GM21390 (cell line): Measurements from ENCODE around the gene PAQR7.
"Not testable (repeated sequence)": the region's sequence is repeated elsewhere in the genome, so short reads cannot be mapped to it uniquely, and the experiment has no call there.

Source experiments
- ATAC-seq: cut with Tn5 transposase; IDR thresholded peaks from one replicate; pipeline ENCODE4 v1.9.1; 2021; ENCODE audit not compliant: unreplicated experiment

Gene PAQR7

GRCh38 chr1:25847929-25848328 lies 27.6 kb downstream of the PAQR7 start:
- no peak for ATAC-seq

- no peak for ATAC-seq
Observed at GRCh38 chr1:25845664-25846063, 29.8 kb downstream of the PAQR7 start.

GRCh38 chr1:25844536-25845337 lies 30.8 kb downstream of the PAQR7 start:
- ATAC-seq: no peak

GRCh38 chr1:25843483-25843882 lies 32.0 kb downstream of the PAQR7 start:
- ATAC-seq: no peak

- ATAC-seq: not testable (repeated sequence)
Observed at GRCh38 chr1:25839808-25840207, 35.7 kb downstream of the PAQR7 start.

- no peak for ATAC-seq
Observed at GRCh38 chr1:25837262-25837875, 38.1 kb downstream of the PAQR7 start.

- no peak for ATAC-seq
Observed at GRCh38 chr1:25836695-25837094, 38.8 kb downstream of the PAQR7 start.

- ATAC-seq: no peak
Observed at GRCh38 chr1:25834894-25835293, 40.6 kb downstream of the PAQR7 start.

GRCh38 chr1:25833158-25833557 lies 42.4 kb downstream of the PAQR7 start:
- no peak for ATAC-seq

- ATAC-seq: no peak
Observed at GRCh38 chr1:25832336-25833037, 43.0 kb downstream of the PAQR7 start.

- ATAC-seq: no peak
Observed at GRCh38 chr1:25831569-25832196, 43.8 kb downstream of the PAQR7 start.

- no peak for ATAC-seq
Observed at GRCh38 chr1:25829046-25829445, 46.5 kb downstream of the PAQR7 start.

- ATAC-seq: no peak
Observed at GRCh38 chr1:25828491-25828890, 47.0 kb downstream of the PAQR7 start.

- ATAC-seq: no peak
Observed at GRCh38 chr1:25826571-25826970, 48.9 kb downstream of the PAQR7 start.

GRCh38 chr1:25825605-25826004 lies 49.9 kb downstream of the PAQR7 start:
- no peak for ATAC-seq

- no peak for ATAC-seq
Observed at GRCh38 chr1:25821630-25822091, 53.8 kb downstream of the PAQR7 start.

GRCh38 chr1:25821112-25821476 lies 54.4 kb downstream of the PAQR7 start:
- ATAC-seq: no peak

GRCh38 chr1:25820247-25821111 lies 55.0 kb downstream of the PAQR7 start:
- ATAC-seq: peak; percentile 56

GRCh38 chr1:25819491-25820246 lies 55.8 kb downstream of the PAQR7 start, which contains the start of gene MTFR1L:
Gene MTFR1L (plus strand): TSS chr1:25819954. CDS start chr1:25823105, 3,151 bp downstream.
- ATAC-seq: peak; percentile 83

GRCh38 chr1:25818569-25818968 lies 56.9 kb downstream of the PAQR7 start:
- ATAC-seq: no peak
